Measurements from ENCODE around the gene LDHD.

GRCh38 chr16:75151798-75152197 is 35.2 kb upstream of the LDHD start:
- TF ChIP-seq POLR2A (IDR thresholded peaks at IDR 0.05; ENCODE audit: low read length) (no peak), GATA1 (IDR thresholded peaks at IDR 0.05; ENCODE audit: low read depth, low read length) (no peak)
